ENCODE data around the gene BMP8B. TPM values are rescaled to one million over a fixed set of nuclear protein-coding genes. Genes with fewer than 3 reads are reported as not detected.
"Not testable (repeated sequence)": the region's sequence is repeated elsewhere in the genome, so short reads cannot be mapped to it uniquely, and the experiment has no call there.

Gene BMP8B
- total RNA-seq, 4 donors from 2014 or later: 0.12 to 0.31 (median 0.15) TPM; not detected in 1

DNA sequence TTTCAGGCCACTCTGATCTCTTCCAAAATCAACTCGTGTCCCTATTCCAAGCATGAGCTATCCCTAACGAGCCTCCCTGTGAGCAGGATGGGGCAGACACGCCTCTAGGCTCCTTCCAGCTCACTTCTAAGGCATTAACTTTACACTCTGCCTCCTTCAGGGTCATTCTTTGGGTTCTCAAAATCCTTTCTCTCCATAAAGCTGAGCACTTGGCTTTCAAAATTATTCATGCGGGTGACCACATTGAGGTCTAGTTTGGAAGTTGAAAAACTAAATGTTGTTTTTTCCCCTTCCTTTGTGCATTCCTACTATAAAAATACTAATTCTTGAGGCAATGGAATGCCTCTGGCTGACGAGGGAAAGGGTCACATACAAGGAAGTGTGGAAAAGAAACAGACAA is 33.5 kb upstream of the BMP8B start:
- no peak for DNase-seq
- Histone ChIP-seq H3K9me3 (no peaks in the 10 kb centered on the region), H3K4me3 (no peak overlapping the region), H3K36me3 (no peaks in the 10 kb centered on the region), H3K27me3 (peaks cover 0 to 3% (median 0%) of the 10 kb centered on the region in 3 donors), H3K4me1 (no peaks in the 10 kb centered on the region), H3K27ac (no peak overlapping the region)
- intact Hi-C loops (cut with DNase I; ENCODE audit: low total_unique reads): no loop called here
- no peak for ATAC-seq
- TF ChIP-seq POLR2A (IDR thresholded peaks at IDR 0.05): no peak
- TF ChIP-seq, protein P1, sequence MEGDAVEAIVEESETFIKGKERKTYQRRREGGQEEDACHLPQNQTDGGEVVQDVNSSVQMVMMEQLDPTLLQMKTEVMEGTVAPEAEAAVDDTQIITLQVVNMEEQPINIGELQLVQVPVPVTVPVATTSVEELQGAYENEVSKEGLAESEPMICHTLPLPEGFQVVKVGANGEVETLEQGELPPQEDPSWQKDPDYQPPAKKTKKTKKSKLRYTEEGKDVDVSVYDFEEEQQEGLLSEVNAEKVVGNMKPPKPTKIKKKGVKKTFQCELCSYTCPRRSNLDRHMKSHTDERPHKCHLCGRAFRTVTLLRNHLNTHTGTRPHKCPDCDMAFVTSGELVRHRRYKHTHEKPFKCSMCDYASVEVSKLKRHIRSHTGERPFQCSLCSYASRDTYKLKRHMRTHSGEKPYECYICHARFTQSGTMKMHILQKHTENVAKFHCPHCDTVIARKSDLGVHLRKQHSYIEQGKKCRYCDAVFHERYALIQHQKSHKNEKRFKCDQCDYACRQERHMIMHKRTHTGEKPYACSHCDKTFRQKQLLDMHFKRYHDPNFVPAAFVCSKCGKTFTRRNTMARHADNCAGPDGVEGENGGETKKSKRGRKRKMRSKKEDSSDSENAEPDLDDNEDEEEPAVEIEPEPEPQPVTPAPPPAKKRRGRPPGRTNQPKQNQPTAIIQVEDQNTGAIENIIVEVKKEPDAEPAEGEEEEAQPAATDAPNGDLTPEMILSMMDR (IDR thresholded peaks at IDR 0.05 in 4 of 5, conservative IDR thresholded peaks at IDR 0.05 in 1 of 5): no peak
- in situ Hi-C loops (cut with MboI; ENCODE audit: low sequenced_read_pairs in 4 of 4): loop anchor here (5.0 to 10.0 kb wide), 4 partner anchors 73 to 153 kb away; partner anchors contain the start of gene MYCL (in 1 of the 4)

DNA sequence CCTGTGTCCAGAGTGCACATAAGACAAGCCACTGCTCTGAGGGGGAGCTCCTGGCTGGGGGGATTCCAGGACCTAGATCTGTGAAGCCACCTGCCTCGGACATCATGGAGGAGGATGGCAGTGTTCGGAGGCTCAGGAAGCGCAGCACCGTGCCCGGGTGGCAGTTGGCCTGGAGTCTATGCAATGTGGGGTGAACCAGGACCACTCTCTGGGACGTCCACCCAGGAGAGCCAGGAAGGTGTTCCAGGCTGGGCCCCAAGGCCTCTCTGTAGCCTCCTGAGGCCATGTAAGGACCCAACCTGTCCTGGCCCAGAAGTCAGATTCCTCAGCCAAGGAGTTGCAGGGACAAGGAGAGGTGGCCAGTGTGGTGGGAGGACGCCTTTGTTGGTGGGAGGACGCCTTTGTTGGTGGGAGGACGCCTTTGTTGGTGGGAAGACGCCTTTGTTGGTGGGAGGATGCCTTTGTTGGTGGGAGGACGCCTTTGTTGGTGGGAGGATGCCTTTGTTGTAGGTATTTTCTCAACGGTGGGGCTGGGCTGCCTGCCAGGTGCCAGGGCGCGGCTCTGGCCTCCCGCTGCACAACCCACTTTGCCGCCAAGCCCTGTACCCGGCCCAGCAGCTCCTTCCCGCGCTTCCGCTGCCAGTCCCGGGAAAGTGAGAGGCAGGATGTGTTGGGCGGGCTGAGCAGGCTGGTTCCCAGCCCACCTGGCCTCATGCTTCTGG is 30.6 kb upstream of the BMP8B start:
- Histone ChIP-seq H3K27me3 (peaks cover 0 to 3% (median 0%) of the 10 kb centered on the region in 3 donors), H3K27ac (no peak overlapping the region), H3K4me3 (no peak overlapping the region), H3K9me3 (no peaks in the 10 kb centered on the region), H3K4me1 (no peaks in the 10 kb centered on the region), H3K36me3 (no peaks in the 10 kb centered on the region)
- DNase-seq: no peak
- in situ Hi-C loops (cut with MboI; ENCODE audit: low sequenced_read_pairs in 4 of 4): loop anchor here in 1 of 4 donors (5.0 kb wide), 1 partner anchor 213 kb away; no protein-coding TSS in a partner anchor
- TF ChIP-seq POLR2A (IDR thresholded peaks at IDR 0.05): no peak
- TF ChIP-seq, protein P1 (IDR thresholded peaks at IDR 0.05 in 4 of 5, conservative IDR thresholded peaks at IDR 0.05 in 1 of 5): no peak
- no peak for ATAC-seq
- intact Hi-C loops (cut with DNase I; ENCODE audit: low total_unique reads): no loop called here

DNA sequence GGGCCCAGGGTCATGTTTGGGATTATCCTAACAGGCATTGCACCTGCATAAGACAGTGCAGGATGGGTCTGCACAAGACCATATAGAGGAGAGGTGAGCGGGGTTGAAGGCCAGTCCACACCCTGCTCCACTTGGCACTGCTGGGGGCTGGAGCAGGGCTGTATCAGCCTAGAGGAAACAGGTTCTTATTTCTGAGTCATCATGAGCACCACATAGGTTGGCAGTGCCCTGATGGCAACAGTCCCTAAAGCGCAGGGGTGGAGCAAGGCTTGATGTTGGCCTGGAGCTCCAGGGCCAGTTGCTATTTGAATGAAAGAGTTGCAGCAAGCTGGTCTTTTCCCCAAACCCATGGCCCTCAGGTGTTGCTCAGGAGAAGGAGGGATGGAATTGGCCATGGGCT is 29.8 kb upstream of the BMP8B start:
- H3K27ac ChIP-seq: no peak overlapping the region
- intact Hi-C loops (cut with DNase I; ENCODE audit: low total_unique reads): no loop called here
- no peaks in the 10 kb centered on the region for H3K4me1 ChIP-seq
- ATAC-seq (no peak), DNase-seq (no peak)
- H3K36me3 ChIP-seq: no peaks in the 10 kb centered on the region
- in situ Hi-C loops (cut with MboI; ENCODE audit: low sequenced_read_pairs in 4 of 4): loop anchor here in 1 of 4 donors (5.0 kb wide), 1 partner anchor 214 kb away; no protein-coding TSS in a partner anchor
- H3K27me3 ChIP-seq: peaks cover 0 to 3% (median 0%) of the 10 kb centered on the region in 3 donors
- H3K9me3 ChIP-seq: no peaks in the 10 kb centered on the region
- no peak for TF ChIP-seq POLR2A (IDR thresholded peaks at IDR 0.05)
- TF ChIP-seq, protein P1 (IDR thresholded peaks at IDR 0.05 in 4 of 5, conservative IDR thresholded peaks at IDR 0.05 in 1 of 5): no peak
- H3K4me3 ChIP-seq: no peak overlapping the region

DNA sequence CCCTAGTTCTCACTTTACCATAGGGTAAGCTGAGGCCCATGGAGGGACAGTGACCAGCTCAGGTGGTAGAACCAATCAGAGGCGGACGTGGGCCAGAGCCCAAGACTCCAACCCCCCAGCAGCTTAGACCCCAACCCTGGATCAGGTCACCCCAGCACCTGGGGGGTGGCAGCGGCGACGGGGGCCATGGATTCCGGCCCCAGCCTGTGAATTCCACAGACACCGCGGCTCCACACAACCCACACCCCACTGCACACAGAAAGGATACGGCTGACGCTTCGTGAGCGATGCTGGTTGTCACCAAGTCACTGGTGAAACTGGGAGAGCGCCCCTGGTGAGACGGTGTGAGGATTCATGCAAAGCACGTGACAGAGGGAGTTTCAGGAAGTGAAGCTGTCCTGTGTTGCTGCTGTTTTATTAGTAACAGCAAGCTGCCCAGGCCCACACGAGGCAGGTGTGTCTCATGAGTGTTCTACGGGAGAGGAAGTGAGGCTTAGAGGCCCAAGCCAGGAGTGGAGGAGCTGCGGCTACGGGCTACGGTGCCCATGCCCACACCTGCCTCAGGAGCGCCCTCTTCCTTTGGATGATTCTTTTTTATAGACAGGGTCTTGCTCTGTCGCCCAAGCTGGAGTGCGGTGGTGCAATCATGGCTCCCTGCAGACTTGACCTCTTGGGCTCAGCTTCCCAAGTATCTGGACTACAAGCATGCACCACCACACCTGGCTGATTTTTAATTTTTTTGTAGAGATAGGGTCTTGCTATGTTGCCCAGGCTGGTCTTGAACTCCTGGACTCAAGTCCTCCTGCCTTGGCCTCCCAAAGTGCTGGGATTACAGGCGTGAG is 28.6 kb upstream of the BMP8B start:
- H3K36me3 ChIP-seq, H3K27ac ChIP-seq, H3K4me3 ChIP-seq, H3K27me3 ChIP-seq, H3K9me3 ChIP-seq, H3K4me1 ChIP-seq, DNase-seq: not testable (repeated sequence)
- TF ChIP-seq, protein P1 (IDR thresholded peaks at IDR 0.05 in 4 of 5, conservative IDR thresholded peaks at IDR 0.05 in 1 of 5): peak in 1 of 5 experiments; percentile 3
- intact Hi-C loops (cut with DNase I; ENCODE audit: low total_unique reads): loop anchor here (2.0 kb wide), 1 partner anchor 215 kb away; no protein-coding TSS in a partner anchor
- in situ Hi-C loops (cut with MboI; ENCODE audit: low sequenced_read_pairs in 4 of 4): loop anchor here in 1 of 4 donors (5.0 kb wide), 1 partner anchor 215 kb away; no protein-coding TSS in a partner anchor
- peak in 1 of 2 donors; percentile 20 for ATAC-seq

All from gastrocnemius medialis (tissue), 4 donors.